AG09309 (cell line): ENCODE data around the gene CD109.

ENCODE experiments used
- DNase-seq: peaks from one replicate; pipeline ENCODE4 v3.0.0-alpha.2; 2010; ENCODE audit warnings: low read depth
- H3K4me3 ChIP-seq: 2 replicates; pipeline ENCODE4 v1.5.1; 2011; ENCODE audit warnings: mild to moderate bottlenecking, low read depth, low read length, moderate library complexity; ENCODE audit not compliant: control insufficient read depth
- CTCF ChIP-seq: IDR thresholded peaks from 2 replicates; pipeline ENCODE4 v1.5.1; 2011; ENCODE audit warnings: mild to moderate bottlenecking, low read depth, low read length, inconsistent platforms; ENCODE audit not compliant: insufficient read depth, control insufficient read depth; ENCODE audit errors: missing control alignments

Gene CD109

GRCh38 chr6:73727114-73727513, 31.1 kb downstream of the CD109 start:
- TF ChIP-seq CTCF: no peak
- H3K4me3 ChIP-seq: no peak overlapping the region
- DNase-seq: no peak

GRCh38 chr6:73728548-73729205, 32.7 kb downstream of the CD109 start:
- TF ChIP-seq CTCF: no peak
- DNase-seq: no peak
- H3K4me3 ChIP-seq: no peak overlapping the region

- TF ChIP-seq CTCF: no peak
- no peak overlapping the region for H3K4me3 ChIP-seq
- DNase-seq: no peak
Observed at GRCh38 chr6:73731285-73731684, 35.3 kb downstream of the CD109 start.

GRCh38 chr6:73732845-73733675, 37.1 kb downstream of the CD109 start:
- no peak overlapping the region for H3K4me3 ChIP-seq
- DNase-seq: peak; percentile 34
- TF ChIP-seq CTCF: peak; percentile 94

- no peak overlapping the region for H3K4me3 ChIP-seq
- DNase-seq: no peak
- TF ChIP-seq CTCF: no peak
Observed at GRCh38 chr6:73733791-73734190, 37.8 kb downstream of the CD109 start.

GRCh38 chr6:73734832-73735453, 38.9 kb downstream of the CD109 start:
- no peak for DNase-seq
- no peak for TF ChIP-seq CTCF
- H3K4me3 ChIP-seq: no peak overlapping the region
